Upper lobe of right lung (tissue), 1 donor: Measurements from ENCODE around the gene GPR39. TPM values are rescaled to one million over a fixed set of nuclear protein-coding genes. Genes with fewer than 3 reads are reported as not detected.

Experiments
- ATAC-seq: fragments of 200-7000 bp; cut with Tn5 transposase; one replicate; pipeline ENCODE4 v1.9.1; 2020; ENCODE audit warnings: mild to moderate bottlenecking, moderate library complexity
- DNase-seq: peaks from one replicate; pipeline ENCODE4 v3.0.0-alpha.2; 2020
- H3K27ac ChIP-seq: fragments of 200-600 bp; one replicate; pipeline ENCODE4 v1.8.0; 2022
- H3K27me3 ChIP-seq: fragments of 200-600 bp; one replicate; pipeline ENCODE4 v1.8.0; 2022; ENCODE audit warnings: mild to moderate bottlenecking
- H3K36me3 ChIP-seq: fragments of 200-600 bp; one replicate; pipeline ENCODE4 v1.8.0; 2022
- H3K4me1 ChIP-seq: fragments of 200-600 bp; one replicate; pipeline ENCODE4 v1.8.0; 2022
- H3K4me3 ChIP-seq: fragments of 200-600 bp; one replicate; pipeline ENCODE4 v1.8.0; 2022; ENCODE audit warnings: mild to moderate bottlenecking
- H3K9me3 ChIP-seq: fragments of 200-600 bp; one replicate; pipeline ENCODE4 v1.8.0; 2022
- CTCF ChIP-seq: fragments of 200-600 bp; IDR thresholded peaks from one replicate; pipeline ENCODE4 v1.8.0; 2022; ENCODE audit warnings: antibody characterized with exemption
- intact Hi-C: fragments of 100-400 bp; cut with DNase I; formaldehyde crosslinking; loops from one replicate; pipeline ENCODE4 v1.11.0; 2022
- total RNA-seq: library from RNA; stranded (reverse); fragmentation: NEBNext Ultra II Directional; extraction: Animal tissue kit (Norgen Biotek cat#: 25700); gene quantifications from one replicate; pipeline ENCODE4 v1.2.1, GENCODE V29; 2021
- donor health status: DM: no; HTN: yes; CAD: no; lungs with severe emphysema.

GPR39 gene
- total RNA-seq, 1 donor from 2014 or later: 13.4 TPM

- Histone ChIP-seq H3K4me3 (no peak overlapping the region), H3K9me3 (no peaks in the 10 kb centered on the region), H3K4me1 (peaks cover 20% of the 10 kb centered on the region), H3K27me3 (peaks cover 40% of the 10 kb centered on the region), H3K36me3 (no peaks in the 10 kb centered on the region), H3K27ac (no peak overlapping the region)
- no peak for TF ChIP-seq CTCF
- no peak for DNase-seq
- intact Hi-C loops: no loop called here
- ATAC-seq: no peak
These were observed 249.0 kb downstream of the GPR39 start for GRCh38 chr2:132665401-132666140.

- peaks cover 51% of the 10 kb centered on the region for H3K27me3 ChIP-seq
- intact Hi-C loops: no loop called here
- no peak for ATAC-seq
- H3K36me3 ChIP-seq: no peaks in the 10 kb centered on the region
- peaks cover 26% of the 10 kb centered on the region for H3K4me1 ChIP-seq
- H3K9me3 ChIP-seq: no peaks in the 10 kb centered on the region
- no peak for DNase-seq
- TF ChIP-seq CTCF: no peak
- H3K27ac ChIP-seq: no peak overlapping the region
- no peak overlapping the region for H3K4me3 ChIP-seq
These were observed 251.1 kb downstream of the GPR39 start for GRCh38 chr2:132667706-132668105.

GRCh38 chr2:132668189-132668823 is 251.7 kb downstream of the GPR39 start:
- ATAC-seq: no peak
- Histone ChIP-seq H3K4me3 (no peak overlapping the region), H3K27ac (no peak overlapping the region), H3K36me3 (no peaks in the 10 kb centered on the region), H3K9me3 (no peaks in the 10 kb centered on the region), H3K4me1 (peaks cover 26% of the 10 kb centered on the region), H3K27me3 (peaks cover 51% of the 10 kb centered on the region)
- DNase-seq: peak; percentile 58
- intact Hi-C loops: no loop called here
- no peak for TF ChIP-seq CTCF

GRCh38 chr2:132668987-132669907 is 252.6 kb downstream of the GPR39 start:
- DNase-seq (peak; percentile 65), ATAC-seq (peak; percentile 35)
- H3K27ac ChIP-seq: no peak overlapping the region
- H3K27me3 ChIP-seq: peaks cover 51% of the 10 kb centered on the region
- H3K4me1 ChIP-seq: peaks cover 26% of the 10 kb centered on the region
- intact Hi-C loops: no loop called here
- peak overlapping the region; percentile 46 for H3K4me3 ChIP-seq
- no peaks in the 10 kb centered on the region for H3K9me3 ChIP-seq
- no peaks in the 10 kb centered on the region for H3K36me3 ChIP-seq
- no peak for TF ChIP-seq CTCF

- peaks cover 51% of the 10 kb centered on the region for H3K27me3 ChIP-seq
- ATAC-seq (peak; percentile 49), DNase-seq (peak; percentile 60)
- peaks cover 26% of the 10 kb centered on the region for H3K4me1 ChIP-seq
- no peak for TF ChIP-seq CTCF
- no peak within 1 kb of the TSS for H3K27ac ChIP-seq
- no peaks in the 10 kb centered on the region for H3K36me3 ChIP-seq
- intact Hi-C loops: no loop called here
- no peaks in the 10 kb centered on the region for H3K9me3 ChIP-seq
- peak within 1 kb of the TSS; percentile 46 for H3K4me3 ChIP-seq
These were observed 253.4 kb downstream of the GPR39 start, which contains the start of gene LYPD1 for GRCh38 chr2:132669908-132670495. LYPD1 (minus strand) TSS chr2:132670205; CDS start chr2:132669932, 273 bp downstream.
